ENCODE data around the gene IFNGR2.

DNA sequence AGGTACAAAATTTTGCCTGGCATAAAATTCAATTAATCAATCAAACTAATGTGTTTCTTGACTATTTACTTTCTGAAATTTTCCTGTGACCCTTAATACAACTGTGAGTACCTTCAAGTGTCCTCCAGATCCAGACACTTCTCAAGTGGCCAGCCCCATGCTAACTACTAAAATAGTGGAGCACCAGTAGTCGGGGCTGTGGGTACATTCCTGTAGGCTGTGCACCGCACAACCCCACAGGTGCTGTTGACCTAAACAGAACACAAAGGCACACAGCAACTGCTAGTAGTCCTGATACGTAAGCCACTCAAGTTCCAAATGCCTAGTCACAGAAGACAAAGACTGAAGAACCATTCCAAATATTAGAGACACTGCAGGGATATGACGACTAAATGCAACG lies 40.0 kb downstream of the IFNGR2 start:
- TF ChIP-seq CTCF (IDR thresholded peaks at IDR 0.05) = no peak
- no peak for TF ChIP-seq REST (IDR thresholded peaks at IDR 0.05; ENCODE audit: insufficient read depth in 1 of 2, low read depth in 2 of 2, low read length in 1 of 2)
